Brain microvascular endothelial cell (primary cell): ENCODE measurements around the gene ECEL1.

Experiments used
- DNase-seq: peaks from one replicate; pipeline ENCODE4 v3.0.0-alpha.2; 2020
- H3K27ac ChIP-seq: fragments of 250-450 bp; sonication (Bioruptor Pico); 2 replicates; pipeline ENCODE4 v1.5.1; 2020; ENCODE audit warnings: mild to moderate bottlenecking, moderate library complexity
- H3K27me3 ChIP-seq: fragments of 250-450 bp; sonication (Bioruptor Pico); replicated peaks from 2 replicates; pipeline ENCODE4 v1.5.1; 2020; ENCODE audit warnings: mild to moderate bottlenecking
- H3K36me3 ChIP-seq: fragments of 250-450 bp; sonication (Bioruptor Pico); replicated peaks from 2 replicates; pipeline ENCODE4 v1.5.1; 2020; ENCODE audit warnings: mild to moderate bottlenecking
- H3K4me3 ChIP-seq: 2 replicates; pipeline ENCODE4 v1.5.1; 2011; ENCODE audit warnings: low read depth, mild to moderate bottlenecking, control low read depth, low read length, moderate library complexity
- CTCF ChIP-seq: IDR thresholded peaks from 2 replicates; pipeline ENCODE4 v1.5.1; 2011; ENCODE audit warnings: low read depth, mild to moderate bottlenecking, moderate library complexity, low read length, control low read depth, inconsistent platforms; ENCODE audit errors: missing control alignments
- in situ Hi-C: cut with HindIII; loops from 2 replicates; pipeline ENCODE4 v1.10.0; 2017; ENCODE audit warnings: low sequenced_read_pairs, low pct_ligation_motif_present

Gene ECEL1

GRCh38 chr2:232481322-232482140 lies 6.1 kb downstream of the ECEL1 start:
- no peaks in the 10 kb centered on the region for H3K36me3 ChIP-seq
- H3K4me3 ChIP-seq: no peak overlapping the region
- in situ Hi-C loops: no loop called here
- H3K27ac ChIP-seq: no peak overlapping the region
- no peak for DNase-seq
- peaks cover 37% of the 10 kb centered on the region for H3K27me3 ChIP-seq
- no peak for TF ChIP-seq CTCF

- TF ChIP-seq CTCF: no peak
- no peak for DNase-seq
- in situ Hi-C loops: no loop called here
- Histone ChIP-seq H3K36me3 (no peaks in the 10 kb centered on the region), H3K27me3 (peaks cover 27% of the 10 kb centered on the region), H3K4me3 (no peak overlapping the region), H3K27ac (no peak overlapping the region)
Observed at GRCh38 chr2:232480201-232481190, 7.1 kb downstream of the ECEL1 start.

- peaks cover 23% of the 10 kb centered on the region for H3K27me3 ChIP-seq
- no peak for DNase-seq
- H3K4me3 ChIP-seq: no peak overlapping the region
- in situ Hi-C loops: no loop called here
- no peak for TF ChIP-seq CTCF
- no peak overlapping the region for H3K27ac ChIP-seq
- no peaks in the 10 kb centered on the region for H3K36me3 ChIP-seq
Observed at GRCh38 chr2:232479341-232480200, 8.1 kb downstream of the ECEL1 start.

GRCh38 chr2:232478571-232479340 lies 8.9 kb downstream of the ECEL1 start:
- Histone ChIP-seq H3K4me3 (no peak overlapping the region), H3K36me3 (no peaks in the 10 kb centered on the region), H3K27ac (no peak overlapping the region), H3K27me3 (peaks cover 24% of the 10 kb centered on the region)
- in situ Hi-C loops: no loop called here
- no peak for TF ChIP-seq CTCF
- no peak for DNase-seq
